ENCODE data around the gene CD52.
"Not testable (repeated sequence)": the region's sequence is repeated elsewhere in the genome, so short reads cannot be mapped to it uniquely, and the experiment has no call there.

GRCh38 chr1:26307966-26308899 is 9.5 kb upstream of the CD52 start:
- TF ChIP-seq, protein P1, sequence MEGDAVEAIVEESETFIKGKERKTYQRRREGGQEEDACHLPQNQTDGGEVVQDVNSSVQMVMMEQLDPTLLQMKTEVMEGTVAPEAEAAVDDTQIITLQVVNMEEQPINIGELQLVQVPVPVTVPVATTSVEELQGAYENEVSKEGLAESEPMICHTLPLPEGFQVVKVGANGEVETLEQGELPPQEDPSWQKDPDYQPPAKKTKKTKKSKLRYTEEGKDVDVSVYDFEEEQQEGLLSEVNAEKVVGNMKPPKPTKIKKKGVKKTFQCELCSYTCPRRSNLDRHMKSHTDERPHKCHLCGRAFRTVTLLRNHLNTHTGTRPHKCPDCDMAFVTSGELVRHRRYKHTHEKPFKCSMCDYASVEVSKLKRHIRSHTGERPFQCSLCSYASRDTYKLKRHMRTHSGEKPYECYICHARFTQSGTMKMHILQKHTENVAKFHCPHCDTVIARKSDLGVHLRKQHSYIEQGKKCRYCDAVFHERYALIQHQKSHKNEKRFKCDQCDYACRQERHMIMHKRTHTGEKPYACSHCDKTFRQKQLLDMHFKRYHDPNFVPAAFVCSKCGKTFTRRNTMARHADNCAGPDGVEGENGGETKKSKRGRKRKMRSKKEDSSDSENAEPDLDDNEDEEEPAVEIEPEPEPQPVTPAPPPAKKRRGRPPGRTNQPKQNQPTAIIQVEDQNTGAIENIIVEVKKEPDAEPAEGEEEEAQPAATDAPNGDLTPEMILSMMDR (IDR thresholded peaks at IDR 0.05; ENCODE audit: low read depth, low read length): not testable (repeated sequence)
- not testable (repeated sequence) for TF ChIP-seq EZH2phosphoT487 (IDR thresholded peaks at IDR 0.05; ENCODE audit: low read depth)
